ENCODE data around the gene KERA.

DNA sequence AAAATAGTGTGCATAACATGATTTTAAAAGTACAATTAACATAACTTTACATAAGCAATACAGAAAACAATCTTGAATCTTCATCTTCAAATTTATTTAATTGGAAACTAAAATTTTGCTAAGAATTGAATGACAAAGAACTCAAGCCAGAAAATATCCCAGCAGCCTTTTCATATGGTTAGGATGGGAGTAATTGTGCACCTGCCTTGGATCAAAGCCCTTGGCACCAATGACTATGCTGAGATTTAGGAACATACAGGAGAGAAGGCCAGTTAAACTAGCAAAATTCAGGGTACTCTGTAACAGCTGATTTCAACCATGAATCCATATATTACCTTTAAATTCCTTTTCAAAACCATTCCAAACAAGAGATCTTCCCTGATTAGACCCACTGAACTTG lies 5.8 kb downstream of the KERA start:
- TF ChIP-seq, protein P1, sequence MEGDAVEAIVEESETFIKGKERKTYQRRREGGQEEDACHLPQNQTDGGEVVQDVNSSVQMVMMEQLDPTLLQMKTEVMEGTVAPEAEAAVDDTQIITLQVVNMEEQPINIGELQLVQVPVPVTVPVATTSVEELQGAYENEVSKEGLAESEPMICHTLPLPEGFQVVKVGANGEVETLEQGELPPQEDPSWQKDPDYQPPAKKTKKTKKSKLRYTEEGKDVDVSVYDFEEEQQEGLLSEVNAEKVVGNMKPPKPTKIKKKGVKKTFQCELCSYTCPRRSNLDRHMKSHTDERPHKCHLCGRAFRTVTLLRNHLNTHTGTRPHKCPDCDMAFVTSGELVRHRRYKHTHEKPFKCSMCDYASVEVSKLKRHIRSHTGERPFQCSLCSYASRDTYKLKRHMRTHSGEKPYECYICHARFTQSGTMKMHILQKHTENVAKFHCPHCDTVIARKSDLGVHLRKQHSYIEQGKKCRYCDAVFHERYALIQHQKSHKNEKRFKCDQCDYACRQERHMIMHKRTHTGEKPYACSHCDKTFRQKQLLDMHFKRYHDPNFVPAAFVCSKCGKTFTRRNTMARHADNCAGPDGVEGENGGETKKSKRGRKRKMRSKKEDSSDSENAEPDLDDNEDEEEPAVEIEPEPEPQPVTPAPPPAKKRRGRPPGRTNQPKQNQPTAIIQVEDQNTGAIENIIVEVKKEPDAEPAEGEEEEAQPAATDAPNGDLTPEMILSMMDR (IDR thresholded peaks at IDR 0.05), result no peak
- TF ChIP-seq POLR2A (IDR thresholded peaks at IDR 0.05) (no peak), POLR2AphosphoS5 (IDR thresholded peaks at IDR 0.05) (no peak), EP300 (IDR thresholded peaks at IDR 0.05) (no peak)
